DMS53 treated with DMSO at 0.1 percent for 48 hours (cell line): Measurements from ENCODE around the gene PIEZO1.

Source experiments
- DNase-seq: peaks from one replicate; lab custom pipeline; 2025; ENCODE audit not compliant: unreplicated experiment; lab: John Stamatoyannopoulos, UW

Gene PIEZO1

DNA sequence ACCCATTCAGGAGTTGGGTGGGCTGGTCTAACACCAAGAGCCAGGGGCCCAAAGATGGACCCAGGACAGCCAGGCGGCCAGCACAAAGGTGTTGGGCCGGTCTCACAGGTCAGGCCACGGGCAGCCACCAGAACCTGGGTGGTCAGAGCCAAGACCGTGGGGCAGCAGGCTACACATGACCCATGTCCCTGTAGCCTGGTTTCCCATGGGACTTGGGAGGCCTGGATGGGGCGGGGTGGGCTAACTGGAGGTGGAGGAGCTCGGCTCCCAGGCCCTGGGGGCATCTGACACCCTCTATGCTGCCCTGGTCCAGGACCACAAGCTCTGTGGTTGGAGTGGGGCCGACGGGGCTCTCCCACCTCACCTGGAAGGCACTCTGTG, 61.5 kb downstream of the PIEZO1 start:
- no peak for DNase-seq

DNA sequence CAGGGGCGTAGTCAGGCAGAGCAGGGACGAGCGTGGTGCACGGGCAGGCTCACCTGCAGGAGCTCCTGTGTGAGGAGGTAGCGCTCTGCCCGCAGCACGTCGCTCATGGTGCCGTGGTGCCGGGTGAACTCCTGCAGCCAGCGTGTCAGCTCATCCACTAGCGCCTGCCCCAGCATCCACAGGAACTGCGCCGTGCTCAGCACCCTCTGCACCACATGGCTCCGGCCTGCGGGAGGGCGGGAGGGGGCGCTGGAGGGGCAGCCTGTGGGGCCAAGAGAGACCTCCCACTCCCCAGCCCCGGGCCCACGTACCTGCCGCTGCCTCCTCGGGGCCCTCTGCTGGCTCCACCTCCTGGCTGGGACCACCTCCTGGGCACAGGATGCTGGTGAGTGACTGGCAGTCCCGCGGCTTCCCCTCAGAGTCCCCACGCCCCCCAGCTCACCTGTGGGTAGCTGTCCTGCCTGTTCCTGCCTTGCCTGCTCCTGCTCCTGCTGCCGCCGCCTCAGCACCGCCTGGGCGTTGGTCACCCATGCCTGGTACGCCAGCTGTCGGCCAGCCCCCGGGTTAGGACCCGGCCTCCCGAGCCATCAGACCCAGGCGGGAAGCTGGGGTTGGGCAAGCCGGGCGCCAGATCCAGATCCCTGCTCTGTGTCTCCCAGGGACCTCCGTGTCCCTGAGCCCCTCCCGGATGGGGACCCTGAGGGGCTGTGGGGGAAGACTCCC, 62.1 kb downstream of the PIEZO1 start:
- DNase-seq = no peak

DNA sequence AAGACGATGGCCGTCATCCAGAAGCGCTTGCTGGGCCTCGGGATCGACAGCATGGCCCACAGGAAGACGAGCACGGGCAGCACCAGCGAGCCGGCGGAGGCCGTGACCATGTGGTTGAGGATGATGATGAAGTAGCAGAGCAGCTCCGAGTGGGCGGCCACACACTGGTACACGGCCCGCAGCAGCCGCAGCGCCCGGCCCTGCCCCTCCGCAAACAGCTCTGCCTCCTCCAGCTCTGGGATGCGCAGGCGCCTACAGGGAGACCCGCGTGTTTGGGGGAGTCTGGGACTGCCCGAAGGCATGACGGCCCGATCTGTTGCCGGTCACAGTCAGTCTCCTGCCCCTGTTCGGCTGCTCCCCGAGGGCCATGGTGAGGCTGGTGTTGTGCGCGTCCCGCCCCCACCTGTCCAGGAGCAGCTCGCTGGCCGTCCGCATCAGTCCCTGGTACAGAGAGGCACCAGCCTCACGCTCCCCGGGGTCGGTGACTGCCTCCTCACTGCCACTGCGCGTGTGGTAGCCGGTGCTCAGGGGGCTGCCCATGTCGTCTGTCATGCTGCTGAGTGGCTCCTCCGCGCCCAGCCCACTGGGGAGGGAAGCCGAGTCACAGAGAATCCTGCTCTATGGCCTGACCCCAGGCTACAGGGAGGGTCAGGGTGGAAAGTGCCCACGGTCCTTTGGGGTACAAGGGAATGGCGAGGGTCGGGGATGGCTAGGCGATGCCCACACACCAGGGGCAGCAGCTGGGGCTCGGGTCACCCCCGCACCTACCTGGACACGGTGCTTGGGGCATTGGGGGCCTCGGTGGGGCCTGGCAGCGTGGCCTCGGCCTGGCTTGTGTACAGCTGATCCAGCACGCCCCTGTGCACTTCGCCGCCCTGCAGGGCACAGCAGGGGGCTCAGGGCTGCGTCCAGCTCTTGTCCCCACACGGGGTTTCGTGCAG, 62.9 kb downstream of the PIEZO1 start:
- no peak for DNase-seq

DNA sequence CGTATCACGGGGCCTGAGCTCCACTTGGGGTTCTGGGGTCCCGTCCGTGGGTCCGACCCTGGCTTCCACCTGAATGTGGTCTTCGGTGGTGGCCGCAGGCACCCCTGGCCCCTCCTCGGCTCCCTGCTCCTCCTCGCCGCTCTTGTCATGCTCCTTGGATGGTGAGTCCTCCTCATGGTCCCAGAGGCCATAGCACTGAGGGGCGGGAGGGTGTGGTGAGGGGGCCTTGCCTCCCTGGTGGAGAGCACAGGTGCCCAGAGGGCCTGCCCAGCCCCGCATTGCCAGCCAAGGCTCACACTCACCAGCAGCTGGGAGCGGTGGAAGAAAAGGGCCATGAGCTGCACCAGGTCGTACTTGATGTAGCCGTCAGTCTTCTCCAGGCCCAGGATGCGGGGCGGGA, 63.8 kb downstream of the PIEZO1 start:
- no peak for DNase-seq

DNA sequence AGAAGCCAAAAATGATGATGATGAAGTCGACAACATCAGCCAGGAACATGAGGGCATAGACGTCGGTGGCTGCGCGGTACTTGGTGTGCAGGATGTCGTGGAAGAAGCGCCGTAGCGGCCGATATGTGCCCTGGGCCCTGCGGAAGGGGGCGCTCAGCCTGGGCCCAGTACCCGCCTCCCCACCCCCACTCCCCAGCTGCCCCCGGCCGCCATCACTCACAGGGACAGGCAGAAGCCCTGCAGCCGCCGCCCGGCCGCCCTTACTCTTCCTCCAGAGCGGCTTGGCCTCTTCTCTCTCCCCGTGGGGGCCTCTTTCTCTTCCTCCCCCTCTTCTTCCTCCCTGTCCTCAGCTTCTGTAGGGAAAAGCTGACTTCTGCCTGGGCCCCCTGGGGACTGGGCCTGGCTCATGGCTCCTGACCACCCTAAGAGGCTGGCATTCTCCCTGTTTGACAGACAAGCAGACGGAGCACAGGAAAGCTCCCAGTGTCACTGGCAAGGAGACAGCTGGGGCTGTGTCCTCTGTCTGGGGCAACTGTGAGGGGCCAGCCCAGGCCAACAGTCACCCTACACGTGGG, 64.5 kb downstream of the PIEZO1 start:
- no peak for DNase-seq

DNA sequence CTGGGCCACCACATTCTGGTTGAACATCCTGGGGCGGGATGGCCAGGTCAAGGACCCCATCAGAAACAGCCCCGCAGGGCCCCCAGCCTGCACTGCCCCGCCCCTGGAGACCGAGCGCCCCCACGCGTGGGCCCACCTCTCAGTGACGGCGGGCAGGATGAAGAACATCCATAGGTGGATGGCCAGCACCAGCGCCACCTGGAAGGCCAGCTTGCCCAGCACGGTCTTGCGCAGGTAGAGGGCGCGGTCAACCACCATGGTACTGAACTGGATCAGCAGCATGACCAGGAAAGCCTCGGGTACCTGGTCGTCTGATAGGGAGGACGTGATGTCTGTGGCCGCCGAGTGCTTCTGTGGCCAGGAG, 65.1 kb downstream of the PIEZO1 start:
- DNase-seq = no peak

DNA sequence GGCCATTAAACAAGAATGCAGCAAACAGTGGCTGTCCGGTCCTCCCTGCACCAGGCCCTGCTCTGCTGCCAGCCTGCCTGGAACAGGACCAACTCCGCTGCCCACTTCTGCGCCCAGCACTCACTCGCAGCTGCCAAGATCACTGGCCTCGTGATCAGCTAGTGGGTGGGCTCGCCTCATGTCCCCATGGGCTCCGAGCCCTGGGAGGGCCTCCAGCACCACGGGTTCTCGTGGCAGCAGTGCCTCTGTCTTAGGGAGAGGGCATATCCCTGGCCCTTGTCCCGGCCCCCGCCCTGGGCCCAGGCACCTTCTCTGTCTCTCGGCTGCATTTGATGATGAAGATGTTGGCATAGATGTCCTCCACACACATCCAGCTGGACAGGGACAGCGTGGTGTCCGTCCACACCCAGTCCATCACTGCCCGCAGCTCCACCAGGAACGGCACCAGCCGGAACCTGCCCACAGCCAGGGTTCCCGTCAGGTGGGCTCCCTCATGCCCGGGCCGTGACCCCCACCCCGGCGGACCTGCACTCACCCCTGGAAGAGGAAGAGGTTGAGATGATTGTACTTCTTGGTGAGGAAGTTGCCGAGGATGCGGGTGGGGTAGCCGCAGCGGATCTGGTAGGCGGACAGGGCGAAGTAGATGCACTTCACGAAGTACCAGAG, 65.6 kb downstream of the PIEZO1 start:
- DNase-seq = no peak

DNA sequence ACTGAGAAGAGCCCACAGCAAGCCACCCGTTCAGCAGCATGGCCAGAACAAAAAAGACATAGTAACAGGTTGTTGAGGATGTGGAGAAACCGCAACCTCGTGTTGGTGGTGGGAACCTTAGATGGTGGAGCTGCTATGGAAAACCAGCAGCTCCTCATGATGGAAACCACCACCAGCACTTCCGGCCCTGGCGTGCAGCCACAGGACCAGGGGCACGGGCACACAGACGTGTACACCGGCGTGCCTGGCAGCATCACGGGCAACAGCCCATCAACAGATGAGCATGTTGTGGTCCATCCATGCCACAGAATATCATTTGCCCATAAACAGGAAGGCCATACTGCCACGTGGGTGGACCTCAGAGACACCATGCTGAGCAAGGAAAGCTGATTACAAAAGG, 66.8 kb downstream of the PIEZO1 start:
- no peak for DNase-seq

DNA sequence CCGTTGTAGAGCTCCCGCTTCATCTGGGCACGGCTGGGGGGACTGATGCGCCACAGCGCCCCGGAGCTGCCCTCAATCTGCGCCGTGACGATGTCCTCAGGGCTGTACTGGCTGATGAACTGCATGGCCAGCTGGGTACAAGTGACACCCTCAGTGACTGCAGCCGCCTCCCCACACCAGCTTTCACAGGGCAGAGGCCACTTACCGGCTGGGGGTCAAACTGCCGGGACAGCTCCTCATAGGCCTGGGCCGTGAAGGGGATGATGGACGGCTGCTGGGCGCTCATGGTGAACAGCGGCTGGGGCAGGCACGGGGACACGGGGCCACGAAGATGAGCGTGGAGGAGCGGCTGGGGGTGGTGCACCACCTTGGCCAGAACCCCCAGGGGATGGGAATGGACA, 68.4 kb downstream of the PIEZO1 start:
- no peak for DNase-seq

DNA sequence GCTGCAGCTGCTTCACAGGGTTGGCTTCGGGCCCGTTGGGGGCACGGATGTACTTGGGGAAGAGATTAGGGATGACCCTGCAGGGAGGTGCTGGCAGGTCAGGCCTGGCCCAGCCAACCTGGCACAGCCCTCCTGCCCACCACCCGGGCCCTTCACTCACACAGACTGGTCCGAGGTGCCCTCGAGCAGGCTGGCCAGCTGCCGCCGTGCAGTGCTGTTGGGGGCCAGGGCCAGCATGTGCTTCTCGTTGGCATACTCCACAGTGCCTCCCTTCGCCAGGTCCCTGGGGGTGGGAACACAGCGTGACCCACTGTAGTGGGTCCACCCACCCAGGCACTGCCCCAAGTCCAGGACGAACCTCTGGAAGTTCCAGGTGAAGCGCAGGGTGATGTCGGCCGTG, 68.8 kb downstream of the PIEZO1 start:
- DNase-seq = no peak

DNA sequence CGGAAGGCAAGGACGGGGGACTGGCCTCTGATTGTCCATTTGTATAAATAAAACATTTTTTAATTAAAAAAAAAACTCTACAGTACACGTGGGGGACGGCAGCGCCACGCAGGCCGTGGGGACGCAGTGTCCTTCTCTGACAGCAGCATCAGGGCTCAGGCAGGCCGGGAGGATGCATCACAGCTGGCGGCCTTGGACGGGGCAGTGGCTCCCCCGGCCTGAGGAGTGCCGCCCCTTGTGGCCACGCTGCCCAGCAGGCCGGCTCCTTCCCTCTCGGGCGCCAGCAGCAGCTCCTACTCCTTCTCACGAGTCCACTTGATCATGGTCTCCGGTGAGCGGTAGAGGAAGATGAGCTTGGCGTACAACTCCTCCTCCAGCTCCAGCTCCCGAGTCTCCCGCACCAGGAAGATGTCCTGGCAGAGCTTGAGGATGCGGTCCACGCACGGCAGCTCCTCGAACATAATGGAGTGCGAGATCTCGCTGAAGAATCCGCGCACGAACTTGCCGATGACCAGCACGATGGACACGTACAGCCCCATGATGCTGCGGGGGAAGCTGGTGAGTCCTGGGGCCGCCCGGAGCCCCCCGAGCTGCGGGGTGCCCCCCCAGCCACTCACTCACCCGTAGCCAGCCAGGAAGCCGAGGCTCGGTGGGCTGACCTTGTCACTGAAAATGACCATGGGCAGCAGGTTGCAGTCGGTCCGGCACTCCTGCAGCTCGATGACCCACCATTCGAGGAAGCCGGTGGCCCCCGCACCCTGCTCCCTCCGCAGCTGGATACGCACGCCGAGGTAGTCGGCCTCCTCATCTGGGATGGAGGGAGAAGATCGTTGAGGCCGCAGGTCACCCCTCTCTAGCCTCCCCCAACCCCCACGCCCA, 69.5 kb downstream of the PIEZO1 start:
- DNase-seq = no peak

DNA sequence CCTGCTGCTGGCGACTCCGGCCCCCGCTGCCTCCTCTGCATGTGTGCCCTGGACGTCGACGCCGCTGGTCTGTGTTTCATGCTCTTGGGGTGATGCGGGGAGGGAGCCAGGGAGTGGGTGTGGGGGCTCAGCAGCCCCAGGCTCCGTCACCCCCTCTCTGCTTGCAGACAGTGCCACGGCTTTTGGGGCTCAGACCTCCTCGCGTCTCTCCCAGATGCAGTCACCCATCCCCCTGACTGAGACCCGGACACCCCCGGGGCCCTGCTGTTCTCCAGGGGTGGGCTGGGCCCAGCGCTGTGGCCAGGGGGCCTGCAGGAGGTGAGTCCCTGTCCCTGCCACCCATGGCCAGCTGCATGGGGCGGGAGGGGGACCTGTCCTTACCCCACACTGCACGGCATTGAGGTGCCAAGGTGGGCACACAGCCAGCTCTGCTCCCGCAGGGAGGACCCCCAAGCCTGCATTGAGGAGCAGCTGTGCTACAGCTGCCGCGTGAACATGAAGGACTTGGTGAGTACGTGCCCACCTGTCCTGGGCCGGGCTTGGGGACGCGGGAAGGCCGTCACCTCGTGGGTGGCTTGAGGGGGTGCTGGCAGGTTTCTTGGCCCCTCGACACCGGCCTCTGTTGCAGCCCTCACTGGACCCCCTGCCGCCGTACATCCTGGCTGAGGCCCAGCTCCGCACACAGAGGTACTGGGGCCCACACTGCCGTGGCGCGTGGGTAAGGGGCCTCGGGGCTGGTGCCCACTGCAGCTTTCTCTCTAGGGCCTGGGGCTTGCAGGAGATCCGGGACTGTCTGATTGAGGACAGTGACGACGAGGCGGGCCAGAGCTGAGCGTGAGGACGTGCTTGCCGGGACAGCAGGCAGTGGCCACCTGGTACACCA, 70.4 kb downstream of the PIEZO1 start:
- DNase-seq = no peak

DNA sequence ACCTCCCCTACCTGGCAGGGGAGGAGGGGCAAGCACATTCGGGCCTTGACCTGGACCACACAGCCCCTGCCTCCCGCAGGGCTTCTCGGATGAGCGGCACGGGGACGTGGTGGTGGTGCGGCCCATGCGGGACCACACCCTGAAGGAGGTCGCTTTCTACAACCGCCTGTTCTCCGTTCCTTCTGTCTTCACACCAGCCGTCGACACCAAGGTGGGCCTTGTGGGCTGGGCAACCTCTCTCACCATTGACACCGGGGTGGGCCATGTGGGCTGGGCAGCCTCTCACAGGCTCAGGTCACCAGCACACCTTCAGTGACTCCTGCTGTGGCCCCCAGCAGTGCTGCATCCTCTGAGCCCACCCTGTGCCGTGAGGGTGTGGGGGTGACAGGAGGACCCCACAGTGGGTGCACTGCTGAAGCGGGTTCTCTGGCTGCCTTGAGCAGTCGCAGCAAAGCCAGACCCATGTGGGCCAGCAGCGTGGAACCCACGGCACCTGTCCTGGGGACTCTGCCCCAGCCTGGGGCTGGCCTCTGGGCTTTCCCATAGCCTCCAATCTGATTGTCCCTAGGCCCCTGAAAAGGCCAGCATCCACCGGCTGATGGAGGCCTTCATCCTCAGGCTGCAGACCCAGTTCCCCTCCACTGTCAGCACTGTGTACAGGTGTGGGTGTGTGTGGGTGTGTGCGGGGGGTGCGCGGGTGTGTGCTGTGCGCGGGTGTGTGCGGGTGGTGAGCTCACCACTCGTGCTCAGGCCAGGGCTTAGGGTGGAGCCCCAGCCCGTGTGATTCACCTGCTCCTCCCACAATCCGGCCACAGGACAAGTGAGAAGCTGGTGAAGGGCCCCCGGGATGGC, 71.2 kb downstream of the PIEZO1 start:
- no peak for DNase-seq

DNA sequence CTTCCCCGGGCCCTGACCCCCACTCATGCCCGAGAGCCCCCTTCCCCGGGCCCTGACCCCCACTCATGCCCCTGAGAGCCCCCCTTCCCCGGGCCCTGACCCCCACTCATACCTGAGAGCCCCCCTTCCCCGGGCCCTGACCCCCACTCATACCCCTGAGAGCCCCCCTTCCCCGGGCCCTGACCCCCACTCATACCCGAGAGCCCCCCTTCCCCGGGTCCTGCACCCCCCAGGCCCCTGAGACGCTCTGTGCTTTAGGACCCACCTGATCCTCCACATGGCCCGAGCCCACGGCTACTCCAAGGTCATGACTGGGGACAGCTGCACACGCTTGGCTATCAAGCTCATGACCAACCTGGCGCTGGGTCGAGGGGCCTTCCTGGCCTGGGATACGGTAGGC, 72.0 kb downstream of the PIEZO1 start:
- DNase-seq = no peak

DNA sequence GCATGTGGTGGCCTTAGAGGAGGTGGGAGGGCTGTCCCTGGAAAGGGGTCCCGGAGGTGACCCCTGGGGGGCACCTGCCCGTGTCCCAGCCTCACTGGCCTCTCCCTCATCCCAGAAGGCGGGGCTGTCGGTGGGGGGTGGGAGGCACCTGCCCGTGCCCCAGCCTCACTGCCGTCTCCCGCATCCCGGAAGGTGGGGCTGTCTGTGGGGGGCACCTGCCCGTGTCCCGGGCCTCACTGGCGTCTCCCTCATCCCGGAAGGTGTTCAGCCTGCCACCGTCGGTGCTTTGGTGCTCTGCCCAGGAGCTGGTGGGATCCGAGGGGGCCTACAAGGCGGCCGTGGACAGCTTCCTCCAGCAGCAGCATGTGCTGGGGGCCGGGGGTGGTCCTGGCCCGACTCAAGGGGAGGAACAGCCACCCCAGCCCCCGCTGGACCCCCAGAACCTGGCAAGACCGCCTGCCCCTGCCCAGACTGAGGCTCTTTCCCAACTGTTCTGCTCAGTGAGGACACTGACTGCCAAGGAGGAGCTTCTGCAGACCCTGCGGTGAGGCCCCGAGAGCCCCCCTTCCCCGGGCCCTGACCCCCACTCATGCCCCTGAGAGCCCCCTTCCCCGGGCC, 72.5 kb downstream of the PIEZO1 start:
- DNase-seq = no peak

DNA sequence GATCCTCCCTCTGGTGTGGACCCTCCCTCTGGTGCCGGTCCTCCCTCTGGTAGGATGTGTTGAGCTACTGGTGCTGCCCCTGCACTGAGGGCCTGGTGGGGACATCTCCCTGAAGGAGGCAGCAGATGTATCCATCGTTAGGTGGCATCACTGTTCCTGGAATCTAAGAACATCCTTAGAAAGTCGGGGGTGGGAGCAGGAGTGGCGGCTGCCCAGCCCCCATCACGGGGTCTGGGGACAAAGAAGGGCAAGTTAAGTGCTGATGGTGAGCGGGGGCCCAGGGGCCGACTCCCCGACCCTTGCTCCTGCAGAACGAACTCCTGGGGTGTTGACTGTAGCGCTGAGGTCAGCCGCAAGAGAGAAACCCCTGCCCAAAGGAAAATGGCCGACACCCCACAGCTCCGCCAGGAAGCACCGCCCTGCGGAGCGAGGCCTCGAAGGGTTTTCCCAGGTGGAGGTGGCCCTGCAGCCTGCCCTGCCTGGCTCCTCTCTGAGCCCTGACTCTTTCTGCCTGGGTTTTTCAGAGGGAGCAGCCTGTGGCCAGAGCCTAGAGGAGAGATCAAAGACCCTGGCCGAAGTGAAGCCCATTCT, 73.2 kb downstream of the PIEZO1 start:
- DNase-seq = no peak

DNA sequence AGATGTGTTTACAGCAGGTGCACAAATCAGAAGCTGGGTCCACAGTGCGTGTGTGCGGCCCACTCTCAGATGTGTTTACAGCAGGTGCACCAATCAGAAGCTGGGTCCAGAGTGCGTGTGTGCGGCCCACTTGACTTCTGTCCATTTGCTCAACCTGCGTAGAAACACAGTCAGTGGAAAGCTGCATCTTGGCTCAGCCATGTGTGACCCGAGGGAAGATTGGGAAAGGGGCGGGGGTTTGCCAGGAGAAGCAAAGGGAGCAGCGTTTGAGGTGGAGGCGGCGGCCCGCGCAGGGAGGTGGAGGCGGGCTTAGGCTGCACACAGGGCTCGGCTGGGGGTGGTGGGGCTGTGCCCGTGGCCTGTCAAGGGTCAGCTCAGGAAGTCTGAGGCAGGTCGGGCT, 74.5 kb downstream of the PIEZO1 start:
- DNase-seq = no peak
